Parathyroid adenoma (tissue), 2 donors: ENCODE data around the gene NAMPT.

ENCODE experiments used
- H2AFZ ChIP-seq: fragments of 300-600 bp; sonication (generic); one replicate; pipeline ENCODE4 v1.7.0; 2017; ENCODE audit warnings: antibody characterized with exemption, mild to moderate bottlenecking
- H3K27ac ChIP-seq: fragments of 300-600 bp; sonication (generic); one replicate; pipeline ENCODE4 v1.7.0; 2017
- H3K27me3 ChIP-seq: fragments of 300-600 bp; sonication (generic); one replicate; pipeline ENCODE4 v1.7.0; 2017; ENCODE audit warnings: low read length; ENCODE audit not compliant: control insufficient read depth, insufficient read depth
- H3K36me3 ChIP-seq: fragments of 300-600 bp; sonication (generic); one replicate; pipeline ENCODE4 v1.7.0; 2017; ENCODE audit warnings: low read length; ENCODE audit not compliant: control insufficient read depth, insufficient read depth
- H3K4me1 ChIP-seq: fragments of 300-600 bp; sonication (generic); one replicate; pipeline ENCODE4 v1.7.0; 2017; ENCODE audit warnings: control low read depth
- H3K4me2 ChIP-seq: fragments of 300-600 bp; sonication (generic); one replicate; pipeline ENCODE4 v1.7.0; 2017; ENCODE audit warnings: low read length
- H3K4me3 ChIP-seq: fragments of 300-600 bp; sonication (generic); one replicate; pipeline ENCODE4 v1.7.0; 2017; ENCODE audit warnings: low read depth, low read length
- H3K79me2 ChIP-seq: fragments of 300-600 bp; sonication (generic); one replicate; pipeline ENCODE4 v1.7.0; 2017; ENCODE audit warnings: control low read depth
- H3K9ac ChIP-seq: fragments of 300-600 bp; sonication (generic); one replicate; pipeline ENCODE4 v1.7.0; 2017; ENCODE audit warnings: mild to moderate bottlenecking
- H3K9me3 ChIP-seq: fragments of 300-600 bp; sonication (generic); one replicate; pipeline ENCODE4 v1.7.0; 2017; ENCODE audit warnings: low read length; ENCODE audit not compliant: control insufficient read depth
- CTCF ChIP-seq: fragments of 300-600 bp; sonication (generic); IDR thresholded peaks from one replicate; pipeline ENCODE4 v1.7.0; 2017; ENCODE audit warnings: antibody characterized with exemption, mild to moderate bottlenecking
- donor health status: primary hyperparathyroidism.

NAMPT gene

GRCh38 chr7:106254525-106255116 is 30.2 kb downstream of the NAMPT start:
- no peak overlapping the region for H2AFZ ChIP-seq
- no peak overlapping the region for H3K27ac ChIP-seq
- H3K36me3 ChIP-seq, result no peaks in the 10 kb centered on the region
- no peaks in the 10 kb centered on the region for H3K79me2 ChIP-seq
- H3K9me3 ChIP-seq, result no peaks in the 10 kb centered on the region
- no peaks in the 10 kb centered on the region for H3K4me1 ChIP-seq
- H3K9ac ChIP-seq, result no peak overlapping the region
- no peak for TF ChIP-seq CTCF
- no peak overlapping the region for H3K4me2 ChIP-seq
- no peaks in the 10 kb centered on the region for H3K27me3 ChIP-seq
- H3K4me3 ChIP-seq, result no peak overlapping the region

GRCh38 chr7:106252568-106252967 is 32.2 kb downstream of the NAMPT start:
- Histone ChIP-seq H3K9ac (no peak overlapping the region), H3K4me2 (no peak overlapping the region), H3K4me3 (no peak overlapping the region), H3K79me2 (no peaks in the 10 kb centered on the region), H3K4me1 (no peaks in the 10 kb centered on the region), H3K9me3 (no peaks in the 10 kb centered on the region), H3K27ac (no peak overlapping the region), H2AFZ (no peak overlapping the region), H3K27me3 (no peaks in the 10 kb centered on the region), H3K36me3 (no peaks in the 10 kb centered on the region)
- no peak for TF ChIP-seq CTCF

- Histone ChIP-seq H3K36me3 (no peaks in the 10 kb centered on the region), H3K27me3 (no peaks in the 10 kb centered on the region), H3K9ac (no peak overlapping the region), H2AFZ (no peak overlapping the region), H3K4me1 (no peaks in the 10 kb centered on the region), H3K79me2 (no peaks in the 10 kb centered on the region), H3K4me3 (no peak overlapping the region), H3K9me3 (no peaks in the 10 kb centered on the region), H3K27ac (no peak overlapping the region), H3K4me2 (no peak overlapping the region)
- no peak for TF ChIP-seq CTCF
Measured at GRCh38 chr7:106249488-106249887, 35.3 kb downstream of the NAMPT start.

GRCh38 chr7:106248600-106248999 is 36.2 kb downstream of the NAMPT start:
- Histone ChIP-seq H3K27ac (no peak overlapping the region), H3K9me3 (no peaks in the 10 kb centered on the region), H3K27me3 (no peaks in the 10 kb centered on the region), H3K36me3 (no peaks in the 10 kb centered on the region), H3K79me2 (no peaks in the 10 kb centered on the region), H3K4me2 (no peak overlapping the region), H3K4me3 (no peak overlapping the region), H2AFZ (no peak overlapping the region), H3K4me1 (no peaks in the 10 kb centered on the region), H3K9ac (no peak overlapping the region)
- TF ChIP-seq CTCF, result no peak

- Histone ChIP-seq H3K4me1 (no peaks in the 10 kb centered on the region), H2AFZ (no peak overlapping the region), H3K27ac (no peak overlapping the region), H3K79me2 (no peaks in the 10 kb centered on the region), H3K9ac (no peak overlapping the region), H3K4me2 (no peak overlapping the region), H3K4me3 (no peak overlapping the region), H3K27me3 (no peaks in the 10 kb centered on the region), H3K36me3 (no peaks in the 10 kb centered on the region), H3K9me3 (no peaks in the 10 kb centered on the region)
- TF ChIP-seq CTCF, result no peak
Measured at GRCh38 chr7:106247841-106248240, 36.9 kb downstream of the NAMPT start.
